Central memory CD8-positive, alpha-beta T cell (primary cell): ENCODE data around the gene SASH1.

Source experiments
- ATAC-seq: fragments of 150-1000 bp; cut with Tn5 transposase; replicated peaks from 2 replicates; pipeline ENCODE4 v1.10.0; 2022; ENCODE audit warnings: mild to moderate bottlenecking, moderate FRiP score, moderate number of reproducible peaks; ENCODE audit not compliant: poor library complexity, severe bottlenecking; ENCODE audit errors: extremely low read depth
- DNase-seq, 2 donors: peaks; one replicate each; pipeline ENCODE4 v3.0.0; 2021; ENCODE audit warnings: low spot score in 2 of 2
- H3K27ac Mint-ChIP-seq: one replicate; pipeline ENCODE4 v1.8.0; 2022; ENCODE audit warnings: low read depth, mild to moderate bottlenecking, moderate library complexity, mixed read lengths
- H3K27me3 Mint-ChIP-seq: one replicate; pipeline ENCODE4 v1.8.0; 2022; ENCODE audit warnings: mixed read lengths
- H3K36me3 Mint-ChIP-seq: one replicate; pipeline ENCODE4 v1.8.0; 2022; ENCODE audit warnings: mild to moderate bottlenecking, moderate library complexity, mixed read lengths; ENCODE audit not compliant: insufficient read depth
- H3K4me1 Mint-ChIP-seq: one replicate; pipeline ENCODE4 v1.8.0; 2022; ENCODE audit warnings: mixed read lengths
- H3K4me3 Mint-ChIP-seq: one replicate; pipeline ENCODE4 v1.8.0; 2022; ENCODE audit warnings: mild to moderate bottlenecking, moderate library complexity, mixed read lengths
- H3K9me3 Mint-ChIP-seq: one replicate; pipeline ENCODE4 v1.8.0; 2022; ENCODE audit warnings: mixed read lengths

Gene SASH1

GRCh38 chr6:148401571-148401970, 58.9 kb downstream of the SASH1 start:
- Mint-ChIP-seq H3K4me1 (no peaks in the 10 kb centered on the region), H3K27me3 (peaks cover 30% of the 10 kb centered on the region), H3K27ac (no peak overlapping the region), H3K9me3 (no peaks in the 10 kb centered on the region), H3K4me3 (no peak overlapping the region), H3K36me3 (no peaks in the 10 kb centered on the region)
- DNase-seq (no peak), ATAC-seq (no peak)

GRCh38 chr6:148404456-148405054, 61.9 kb downstream of the SASH1 start:
- DNase-seq (no peak), ATAC-seq (no peak)
- H3K27me3 Mint-ChIP-seq: peaks cover 32% of the 10 kb centered on the region
- H3K4me1 Mint-ChIP-seq: no peaks in the 10 kb centered on the region
- no peak overlapping the region for H3K27ac Mint-ChIP-seq
- H3K9me3 Mint-ChIP-seq: no peaks in the 10 kb centered on the region
- H3K36me3 Mint-ChIP-seq: no peaks in the 10 kb centered on the region
- H3K4me3 Mint-ChIP-seq: no peak overlapping the region

DNA sequence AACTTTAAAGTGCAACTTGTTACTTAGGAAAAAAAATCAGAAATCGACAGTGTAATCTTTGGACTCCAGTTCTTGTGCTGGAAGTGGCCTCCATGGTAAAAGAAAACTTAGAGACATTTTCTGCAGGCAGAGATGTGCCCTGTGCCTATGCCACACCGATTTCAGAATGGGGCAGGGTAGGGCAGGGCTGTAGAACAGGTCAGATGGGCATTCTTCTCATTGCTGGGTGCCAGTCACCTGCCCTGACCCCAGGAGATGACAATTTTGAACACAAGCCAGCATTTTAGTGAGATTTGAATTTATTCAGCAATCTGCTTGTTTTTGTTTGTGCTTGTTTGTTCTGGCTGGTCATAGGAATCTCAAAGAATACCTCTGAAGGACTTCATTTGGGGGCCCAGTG, 63.3 kb downstream of the SASH1 start:
- H3K27ac Mint-ChIP-seq: no peak overlapping the region
- no peak for ATAC-seq
- H3K4me1 Mint-ChIP-seq: no peaks in the 10 kb centered on the region
- H3K36me3 Mint-ChIP-seq: no peaks in the 10 kb centered on the region
- DNase-seq: no peak
- H3K9me3 Mint-ChIP-seq: no peaks in the 10 kb centered on the region
- H3K4me3 Mint-ChIP-seq: no peak overlapping the region
- H3K27me3 Mint-ChIP-seq: peaks cover 32% of the 10 kb centered on the region

DNA sequence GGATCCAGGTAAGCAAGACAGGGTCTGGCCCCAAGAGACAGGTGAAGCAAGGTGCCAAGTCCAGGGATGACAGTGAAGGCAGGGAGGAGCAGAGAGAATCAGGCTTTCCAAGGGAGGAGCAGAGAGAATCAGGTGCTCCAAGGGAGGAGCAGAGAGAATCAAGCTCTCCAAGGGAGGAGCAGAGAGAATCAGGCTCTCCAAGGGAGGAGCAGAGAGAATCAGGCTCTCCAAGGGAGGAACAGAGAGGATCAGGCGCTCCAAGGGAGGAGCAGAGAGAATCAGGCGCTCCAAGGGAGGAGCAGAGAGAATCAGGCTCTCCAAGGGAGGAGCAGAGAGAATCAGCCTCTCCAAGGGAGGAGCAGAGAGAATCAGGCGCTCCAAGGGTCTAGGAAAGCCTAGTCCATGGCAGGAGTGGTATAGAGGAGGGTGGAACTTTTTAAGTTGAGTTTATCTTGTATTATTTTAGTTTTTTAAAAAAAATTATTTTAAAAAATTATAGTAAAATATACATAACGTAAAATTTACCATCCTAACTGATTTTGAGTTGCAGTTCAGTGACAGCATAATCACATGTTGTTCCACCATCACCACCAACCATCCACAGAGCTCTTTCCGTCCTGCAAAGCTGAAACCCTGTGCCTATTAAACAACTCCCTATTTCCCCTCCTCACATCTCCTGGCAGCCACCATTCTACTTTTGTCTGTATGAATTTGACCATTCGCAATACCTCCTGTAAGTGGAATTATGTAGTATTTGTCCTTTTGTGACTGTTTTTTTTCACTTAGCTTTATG, 64.1 kb downstream of the SASH1 start:
- no peak overlapping the region for H3K27ac Mint-ChIP-seq
- H3K4me1 Mint-ChIP-seq: no peaks in the 10 kb centered on the region
- H3K27me3 Mint-ChIP-seq: peaks cover 25% of the 10 kb centered on the region
- no peaks in the 10 kb centered on the region for H3K36me3 Mint-ChIP-seq
- no peak for ATAC-seq
- no peak for DNase-seq
- H3K4me3 Mint-ChIP-seq: no peak overlapping the region
- no peaks in the 10 kb centered on the region for H3K9me3 Mint-ChIP-seq

DNA sequence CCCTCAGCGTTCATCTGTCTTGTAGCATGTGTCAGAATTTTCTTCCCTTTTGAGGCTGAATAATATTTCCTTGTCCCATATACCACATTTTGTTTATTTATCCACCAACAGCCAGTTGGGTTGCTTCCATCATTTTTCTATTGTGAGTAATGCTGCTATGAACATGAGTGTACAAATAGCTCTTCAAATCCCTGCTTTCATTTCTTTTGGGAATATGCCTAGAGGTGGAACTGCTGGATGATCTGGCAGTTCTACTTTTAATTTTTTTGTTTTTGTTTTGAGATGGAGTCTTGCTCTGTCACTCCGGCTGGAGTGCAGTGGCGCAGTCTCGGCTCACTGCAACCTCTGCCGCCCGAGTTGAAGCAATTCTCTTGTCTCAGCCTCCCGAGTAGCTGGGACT, 64.7 kb downstream of the SASH1 start:
- DNase-seq (no peak), ATAC-seq (no peak)
- Mint-ChIP-seq H3K9me3 (no peaks in the 10 kb centered on the region), H3K4me3 (no peak overlapping the region), H3K27ac (no peak overlapping the region), H3K27me3 (peaks cover 22% of the 10 kb centered on the region), H3K4me1 (no peaks in the 10 kb centered on the region), H3K36me3 (no peaks in the 10 kb centered on the region)

GRCh38 chr6:148413321-148414091, 70.9 kb downstream of the SASH1 start:
- Mint-ChIP-seq H3K27ac (no peak overlapping the region), H3K27me3 (peaks cover 36% of the 10 kb centered on the region), H3K4me1 (no peaks in the 10 kb centered on the region), H3K9me3 (no peaks in the 10 kb centered on the region), H3K36me3 (no peaks in the 10 kb centered on the region), H3K4me3 (no peak overlapping the region)
- ATAC-seq (no peak), DNase-seq (no peak)

- H3K27ac Mint-ChIP-seq: no peak overlapping the region
- H3K9me3 Mint-ChIP-seq: no peaks in the 10 kb centered on the region
- H3K36me3 Mint-ChIP-seq: no peaks in the 10 kb centered on the region
- ATAC-seq (no peak), DNase-seq (no peak)
- H3K4me3 Mint-ChIP-seq: no peak overlapping the region
- H3K4me1 Mint-ChIP-seq: no peaks in the 10 kb centered on the region
- H3K27me3 Mint-ChIP-seq: peaks cover 41% of the 10 kb centered on the region
These were observed 71.5 kb downstream of the SASH1 start for GRCh38 chr6:148414092-148414489.

- Mint-ChIP-seq H3K27ac (no peak overlapping the region), H3K36me3 (no peaks in the 10 kb centered on the region), H3K4me3 (no peak overlapping the region), H3K27me3 (peaks cover 49% of the 10 kb centered on the region), H3K4me1 (no peaks in the 10 kb centered on the region), H3K9me3 (no peaks in the 10 kb centered on the region)
- DNase-seq (no peak), ATAC-seq (no peak)
These were observed 72.2 kb downstream of the SASH1 start for GRCh38 chr6:148414836-148415235.

GRCh38 chr6:148415511-148416260, 73.0 kb downstream of the SASH1 start:
- ATAC-seq: no peak
- no peaks in the 10 kb centered on the region for H3K4me1 Mint-ChIP-seq
- no peaks in the 10 kb centered on the region for H3K36me3 Mint-ChIP-seq
- H3K27me3 Mint-ChIP-seq: peaks cover 50% of the 10 kb centered on the region
- DNase-seq: no peak
- no peak overlapping the region for H3K4me3 Mint-ChIP-seq
- H3K27ac Mint-ChIP-seq: no peak overlapping the region
- no peaks in the 10 kb centered on the region for H3K9me3 Mint-ChIP-seq

DNA sequence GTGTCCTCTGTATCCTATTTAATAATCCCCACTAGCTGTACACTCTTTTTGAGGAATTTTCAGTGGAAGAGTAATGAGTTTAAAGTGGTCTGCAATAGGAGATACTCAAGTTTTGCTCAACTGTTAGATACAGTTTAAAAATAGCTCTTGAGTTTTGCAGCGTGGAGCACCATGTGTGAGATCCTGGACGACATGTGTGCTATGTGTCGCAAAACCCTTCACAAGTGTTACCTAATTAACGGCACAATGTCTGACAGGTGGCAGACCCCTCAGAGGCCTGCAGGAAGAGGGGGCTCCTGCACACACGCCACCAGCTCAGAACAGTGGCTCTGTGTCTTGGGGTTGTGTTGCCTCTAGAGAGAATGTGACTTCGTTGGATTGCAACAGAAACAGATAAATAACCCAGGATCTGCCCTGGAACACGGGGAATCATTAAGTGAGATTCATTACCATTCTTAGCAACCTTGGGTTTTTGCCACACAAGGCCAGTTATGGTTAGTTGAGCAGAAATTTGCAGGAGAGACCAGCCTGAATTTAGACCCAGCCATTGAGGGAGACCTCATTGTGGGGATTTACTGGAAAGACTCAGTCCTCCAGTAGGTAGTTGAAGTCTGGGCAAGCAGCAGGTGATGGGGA, 73.8 kb downstream of the SASH1 start:
- Mint-ChIP-seq H3K4me3 (no peak overlapping the region), H3K4me1 (no peaks in the 10 kb centered on the region), H3K36me3 (no peaks in the 10 kb centered on the region), H3K27ac (no peak overlapping the region), H3K27me3 (peaks cover 50% of the 10 kb centered on the region), H3K9me3 (no peaks in the 10 kb centered on the region)
- DNase-seq: no peak
- no peak for ATAC-seq

DNA sequence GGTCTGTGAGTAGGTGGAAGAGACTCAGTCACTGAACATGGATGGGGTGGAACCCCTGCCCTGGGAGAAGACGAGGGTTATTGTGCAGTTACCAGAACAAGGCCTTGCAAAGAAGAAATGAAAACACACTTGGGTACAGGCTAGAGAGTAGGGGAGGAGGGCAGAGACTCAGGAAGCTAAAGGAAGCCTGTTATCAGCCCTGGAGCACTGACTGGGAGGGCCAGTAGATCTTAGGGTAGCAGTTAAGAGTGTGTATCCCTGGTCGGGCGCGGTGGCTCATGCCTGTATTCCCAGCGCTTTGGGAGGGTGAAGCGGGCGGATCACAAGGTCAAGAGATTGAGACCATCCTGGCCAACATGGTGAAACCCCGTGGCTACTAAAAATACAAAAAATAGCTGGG, 74.4 kb downstream of the SASH1 start:
- H3K27me3 Mint-ChIP-seq: peaks cover 50% of the 10 kb centered on the region
- DNase-seq: no peak
- H3K27ac Mint-ChIP-seq: no peak overlapping the region

GRCh38 chr6:148419430-148419829, 76.8 kb downstream of the SASH1 start:
- Mint-ChIP-seq H3K36me3 (no peaks in the 10 kb centered on the region), H3K27ac (no peak overlapping the region), H3K27me3 (peaks cover 40% of the 10 kb centered on the region), H3K9me3 (no peaks in the 10 kb centered on the region), H3K4me1 (no peaks in the 10 kb centered on the region), H3K4me3 (no peak overlapping the region)
- DNase-seq (no peak), ATAC-seq (no peak)

More for the DNA sequence above, 74.4 kb downstream of the SASH1 start:
- no peaks in the 10 kb centered on the region for H3K36me3 Mint-ChIP-seq
- H3K4me3 Mint-ChIP-seq: no peak overlapping the region
- H3K9me3 Mint-ChIP-seq: no peaks in the 10 kb centered on the region
- ATAC-seq: no peak
- no peaks in the 10 kb centered on the region for H3K4me1 Mint-ChIP-seq
